ENCODE data around the gene PPP3R2. TPM values are rescaled to one million over a fixed set of nuclear protein-coding genes. Genes with fewer than 3 reads are reported as not detected.

Gene PPP3R2
- total RNA-seq, 4 donors from 2014 or later, result not detected

DNA sequence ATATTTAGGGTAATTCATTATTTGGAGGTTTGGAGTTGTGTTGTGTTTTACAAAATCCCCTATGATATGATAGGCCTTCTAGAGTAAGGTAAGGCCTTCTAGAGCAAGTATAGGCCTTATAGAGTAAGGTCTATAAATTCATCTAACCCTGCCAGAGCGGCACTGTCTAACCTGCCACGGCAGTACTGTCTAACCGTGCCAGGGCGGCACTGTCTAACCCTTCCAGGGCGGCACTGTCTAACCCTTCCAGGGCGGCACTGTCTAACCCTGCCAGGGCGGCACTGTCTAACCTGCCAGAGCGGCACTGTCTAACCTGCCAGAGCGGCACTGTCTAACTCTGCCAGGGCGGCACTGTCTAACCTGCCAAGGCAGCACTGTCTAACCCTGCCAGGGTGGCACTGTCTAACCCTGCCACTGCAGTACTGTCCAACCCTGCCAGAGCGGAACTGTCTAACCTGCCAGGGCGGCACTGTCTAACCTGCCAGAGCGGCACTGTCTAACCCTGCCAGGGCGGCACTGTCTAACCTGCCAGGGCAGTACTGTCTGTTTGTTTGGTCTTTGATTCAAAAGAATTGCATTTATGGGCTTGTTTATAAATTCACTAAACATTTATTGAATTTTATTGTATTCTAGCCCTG is 51.6 kb downstream of the PPP3R2 start:
- intact Hi-C loops (cut with DNase I; ENCODE audit: low total_unique reads), result no loop called here
- TF ChIP-seq POLR2A (IDR thresholded peaks at IDR 0.05) (no peak), CTCF (IDR thresholded peaks at IDR 0.05) (no peak)
- no peak for DNase-seq (ENCODE audit: low spot score in 2 of 2)
- H3K4me3 ChIP-seq (ENCODE audit: low read depth, poor library complexity, severe bottlenecking), result no peak overlapping the region
- whole genome bisulfite sequencing, 2 donors, result 64 to 82% methylated on average over 14 of the region's 14 CpGs

Other genes with a start within 250 kb of the PPP3R2 start
- not detected for gene BAAT, start 210.0 kb downstream of the PPP3R2 start, total RNA-seq
- 1 to 10 TPM; 3.8 to 9.3 (median 7.5) TPM for gene MRPL50, start 196.4 kb downstream of the PPP3R2 start, total RNA-seq
- gene ZNF189, start 196.1 kb downstream of the PPP3R2 start, total RNA-seq, result 10 to 100 TPM; 10.2 to 12.8 (median 11.5) TPM
- gene ALDOB, start 159.2 kb downstream of the PPP3R2 start, total RNA-seq, result under 1 TPM in 1 of 4 donors, not detected in 3; 0.52 TPM
- gene RNF20, start 61.1 kb downstream of the PPP3R2 start, total RNA-seq, result 10 to 100 TPM; 21.6 to 25.0 (median 23.1) TPM
- not detected for gene GRIN3A, start 143.7 kb upstream of the PPP3R2 start, total RNA-seq